Vagina (tissue), 2 donors: ENCODE results near the gene SSTR5.

Source experiments
- POLR2A ChIP-seq, 2 donors: fragments of 450-650 bp; IDR thresholded peaks; one replicate each; pipeline ENCODE4 v1.6.1; 2017; ENCODE audit warnings: antibody characterized with exemption in 2 of 2, mild to moderate bottlenecking in 2 of 2, moderate library complexity in 2 of 2
- POLR2AphosphoS5 ChIP-seq, 2 donors: sonication (generic); formaldehyde crosslinking; IDR thresholded peaks; one replicate each; pipeline ENCODE4 v1.9.0; 2017; ENCODE audit warnings: antibody characterized with exemption in 2 of 2, mild to moderate bottlenecking in 2 of 2, low read depth in 1 of 2; ENCODE audit not compliant: insufficient read depth in 1 of 2
- TF ChIP-seq, protein P1 (sequence below), 3 experiments: fragments of 450-650 bp in 2 of 3; fragments of 200-600 bp in 1 of 3; sonication (generic) in 1 of 3; IDR thresholded peaks; one replicate each; pipeline ENCODE4 v1.5.1; 2017 to 2019; ENCODE audit warnings: antibody characterized with exemption in 3 of 3, mild to moderate bottlenecking in 2 of 3, moderate library complexity in 2 of 3

DNA sequence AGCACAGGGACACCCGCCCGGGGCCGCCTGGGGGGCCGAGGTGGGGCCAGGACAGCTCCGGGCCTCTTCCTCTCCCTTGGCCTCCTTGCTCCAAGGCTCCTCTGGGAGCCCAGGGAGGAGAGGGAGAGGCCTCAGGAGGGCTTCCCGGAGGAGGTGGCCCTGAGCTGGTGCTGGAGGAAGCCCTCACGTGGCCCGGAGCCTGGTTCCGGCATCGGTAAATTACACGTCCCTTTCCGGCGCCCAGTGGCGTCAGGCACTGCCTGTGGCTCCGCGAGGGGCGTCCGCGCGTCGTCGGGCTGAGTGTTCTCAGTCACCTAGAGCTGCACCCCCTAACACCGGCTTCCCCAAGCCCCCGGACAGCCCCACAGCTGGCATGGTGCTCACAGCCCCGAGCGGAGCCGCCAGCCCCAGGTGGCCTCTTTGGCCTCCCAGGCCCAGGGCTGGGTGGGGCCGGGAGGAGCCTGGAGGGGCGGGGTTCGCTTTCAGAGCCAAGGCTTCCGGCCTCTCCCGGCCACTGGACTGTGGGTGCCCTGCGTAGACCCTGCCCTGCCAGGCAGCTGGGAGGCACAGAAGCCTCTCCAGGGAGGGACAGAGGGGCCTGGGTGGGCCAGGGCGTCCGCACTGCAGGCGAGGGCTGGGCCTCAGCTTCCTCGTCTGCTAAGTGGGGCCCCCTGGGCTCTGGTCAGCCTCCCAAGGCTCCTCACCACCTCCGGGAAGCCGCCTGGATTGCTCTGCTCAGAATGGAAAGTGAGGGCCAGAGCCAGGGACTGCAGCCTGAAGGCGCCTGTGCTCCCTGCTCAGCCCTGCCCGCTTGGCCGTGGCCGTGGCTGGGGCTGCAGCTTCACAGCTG is 27.9 kb upstream of the SSTR5 start:
- TF ChIP-seq, protein P1, sequence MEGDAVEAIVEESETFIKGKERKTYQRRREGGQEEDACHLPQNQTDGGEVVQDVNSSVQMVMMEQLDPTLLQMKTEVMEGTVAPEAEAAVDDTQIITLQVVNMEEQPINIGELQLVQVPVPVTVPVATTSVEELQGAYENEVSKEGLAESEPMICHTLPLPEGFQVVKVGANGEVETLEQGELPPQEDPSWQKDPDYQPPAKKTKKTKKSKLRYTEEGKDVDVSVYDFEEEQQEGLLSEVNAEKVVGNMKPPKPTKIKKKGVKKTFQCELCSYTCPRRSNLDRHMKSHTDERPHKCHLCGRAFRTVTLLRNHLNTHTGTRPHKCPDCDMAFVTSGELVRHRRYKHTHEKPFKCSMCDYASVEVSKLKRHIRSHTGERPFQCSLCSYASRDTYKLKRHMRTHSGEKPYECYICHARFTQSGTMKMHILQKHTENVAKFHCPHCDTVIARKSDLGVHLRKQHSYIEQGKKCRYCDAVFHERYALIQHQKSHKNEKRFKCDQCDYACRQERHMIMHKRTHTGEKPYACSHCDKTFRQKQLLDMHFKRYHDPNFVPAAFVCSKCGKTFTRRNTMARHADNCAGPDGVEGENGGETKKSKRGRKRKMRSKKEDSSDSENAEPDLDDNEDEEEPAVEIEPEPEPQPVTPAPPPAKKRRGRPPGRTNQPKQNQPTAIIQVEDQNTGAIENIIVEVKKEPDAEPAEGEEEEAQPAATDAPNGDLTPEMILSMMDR (IDR thresholded peaks at IDR 0.05) = no peak
- TF ChIP-seq POLR2A (IDR thresholded peaks at IDR 0.05) (no peak), POLR2AphosphoS5 (IDR thresholded peaks at IDR 0.05; ENCODE audit: insufficient read depth in 1 of 2, low read depth in 1 of 2) (no peak)
